SK-N-SH treated with all-trans-retinoic acid at 6 μM for 48 hours (cell line): ENCODE results near the gene PRIMPOL.

Experiments used
- ESRRG ChIP-seq: fragments of 250-450 bp; sonication (Bioruptor Pico); IDR thresholded peaks from 2 replicates; pipeline ENCODE4 v1.6.1; 2021; ENCODE audit warnings: mild to moderate bottlenecking
- ISL1 ChIP-seq: fragments of 250-450 bp; sonication (Bioruptor Pico); IDR thresholded peaks from 2 replicates; pipeline ENCODE4 v2.1.2; 2022; ENCODE audit warnings: mild to moderate bottlenecking, moderate library complexity
- RARB ChIP-seq: fragments of 250-450 bp; sonication (Bioruptor Pico); IDR thresholded peaks from 2 replicates; pipeline ENCODE4 v1.8.0; 2021; ENCODE audit warnings: mild to moderate bottlenecking, moderate library complexity
- SNAI2 ChIP-seq: fragments of 250-450 bp; sonication (Bioruptor Pico); IDR thresholded peaks from 2 replicates; pipeline ENCODE4 v1.5.0; 2020; ENCODE audit warnings: mild to moderate bottlenecking, moderate library complexity
- TOX ChIP-seq: fragments of 250-450 bp; sonication (Bioruptor Pico); IDR thresholded peaks from 2 replicates; pipeline ENCODE4 v1.8.0; 2021; ENCODE audit warnings: mild to moderate bottlenecking, moderate library complexity, borderline replicate concordance
- ZC3H10 ChIP-seq: fragments of 250-450 bp; sonication (Bioruptor Pico); IDR thresholded peaks from 2 replicates; pipeline ENCODE4 v1.5.1; 2021; ENCODE audit warnings: mild to moderate bottlenecking, moderate library complexity
- ZFP30 ChIP-seq: fragments of 450-650 bp; formaldehyde crosslinking; IDR thresholded peaks from 2 replicates; pipeline ENCODE4 v1.5.0; 2022; ENCODE audit warnings: mild to moderate bottlenecking, moderate library complexity
- ZNF565 ChIP-seq: fragments of 450-650 bp; formaldehyde crosslinking; conservative IDR thresholded peaks from 2 replicates; pipeline ENCODE4 v1.5.0; 2020; ENCODE audit warnings: low read depth, mild to moderate bottlenecking, moderate library complexity
- ZNF70 ChIP-seq: fragments of 450-650 bp; formaldehyde crosslinking; IDR thresholded peaks from 2 replicates; pipeline ENCODE4 v1.5.0; 2020; ENCODE audit warnings: mild to moderate bottlenecking, moderate library complexity
- TF ChIP-seq, protein P1 (sequence below): fragments of 250-450 bp; sonication (Bioruptor Pico); IDR thresholded peaks from 2 replicates; pipeline ENCODE4 v1.5.0; 2020; ENCODE audit warnings: mild to moderate bottlenecking, moderate library complexity

DNA sequence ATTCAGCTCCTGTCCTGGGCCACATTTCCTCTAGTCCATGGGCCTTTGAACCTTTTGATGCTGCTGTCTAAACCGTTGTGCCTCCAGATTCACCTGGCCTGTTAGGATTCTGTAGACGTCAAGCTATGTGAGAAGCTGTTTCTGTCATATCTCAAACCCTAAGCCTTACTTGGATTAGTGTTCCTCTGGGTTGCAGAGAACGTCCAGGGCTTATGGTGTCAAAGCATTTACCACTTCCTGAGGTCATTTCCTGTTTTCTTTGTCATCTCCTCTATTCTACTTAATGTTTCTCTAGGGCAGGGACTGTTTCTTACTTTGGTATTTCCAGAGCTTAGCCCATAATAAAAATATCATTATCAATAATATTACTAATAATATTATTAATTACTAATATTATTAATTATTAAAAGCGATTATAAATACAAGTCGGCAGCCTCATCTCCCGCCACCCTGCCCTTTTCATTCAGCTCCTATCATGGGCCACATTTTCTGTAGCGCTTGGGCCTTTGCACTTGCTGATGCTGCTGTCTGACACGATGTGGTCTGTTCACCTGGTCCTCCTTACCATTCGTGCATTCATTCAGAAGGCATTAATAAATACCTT, 19.1 kb downstream of the PRIMPOL start:
- TF ChIP-seq ZNF70 (CRISPR knock-in tag) (no peak), RARB (CRISPR knock-in tag) (no peak), ZNF565 (CRISPR knock-in tag) (no peak), ESRRG (CRISPR knock-in tag) (no peak), TOX (CRISPR knock-in tag) (no peak), SNAI2 (CRISPR knock-in tag) (no peak), ZFP30 (CRISPR knock-in tag) (no peak), ISL1 (no peak), ZC3H10 (CRISPR knock-in tag) (no peak)
- TF ChIP-seq, protein P1, sequence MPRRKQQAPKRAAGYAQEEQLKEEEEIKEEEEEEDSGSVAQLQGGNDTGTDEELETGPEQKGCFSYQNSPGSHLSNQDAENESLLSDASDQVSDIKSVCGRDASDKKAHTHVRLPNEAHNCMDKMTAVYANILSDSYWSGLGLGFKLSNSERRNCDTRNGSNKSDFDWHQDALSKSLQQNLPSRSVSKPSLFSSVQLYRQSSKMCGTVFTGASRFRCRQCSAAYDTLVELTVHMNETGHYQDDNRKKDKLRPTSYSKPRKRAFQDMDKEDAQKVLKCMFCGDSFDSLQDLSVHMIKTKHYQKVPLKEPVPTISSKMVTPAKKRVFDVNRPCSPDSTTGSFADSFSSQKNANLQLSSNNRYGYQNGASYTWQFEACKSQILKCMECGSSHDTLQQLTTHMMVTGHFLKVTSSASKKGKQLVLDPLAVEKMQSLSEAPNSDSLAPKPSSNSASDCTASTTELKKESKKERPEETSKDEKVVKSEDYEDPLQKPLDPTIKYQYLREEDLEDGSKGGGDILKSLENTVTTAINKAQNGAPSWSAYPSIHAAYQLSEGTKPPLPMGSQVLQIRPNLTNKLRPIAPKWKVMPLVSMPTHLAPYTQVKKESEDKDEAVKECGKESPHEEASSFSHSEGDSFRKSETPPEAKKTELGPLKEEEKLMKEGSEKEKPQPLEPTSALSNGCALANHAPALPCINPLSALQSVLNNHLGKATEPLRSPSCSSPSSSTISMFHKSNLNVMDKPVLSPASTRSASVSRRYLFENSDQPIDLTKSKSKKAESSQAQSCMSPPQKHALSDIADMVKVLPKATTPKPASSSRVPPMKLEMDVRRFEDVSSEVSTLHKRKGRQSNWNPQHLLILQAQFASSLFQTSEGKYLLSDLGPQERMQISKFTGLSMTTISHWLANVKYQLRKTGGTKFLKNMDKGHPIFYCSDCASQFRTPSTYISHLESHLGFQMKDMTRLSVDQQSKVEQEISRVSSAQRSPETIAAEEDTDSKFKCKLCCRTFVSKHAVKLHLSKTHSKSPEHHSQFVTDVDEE (CRISPR knock-in tag) = no peak
